ENCODE results near the gene NUP188. TPM values are rescaled to one million over a fixed set of nuclear protein-coding genes. Genes with fewer than 3 reads are reported as not detected.
A peak's percentile ranks its signal among the peaks of the same experiment; 100 is the strongest.
"Not testable (repeated sequence)": the region's sequence is repeated elsewhere in the genome, so short reads cannot be mapped to it uniquely, and the experiment has no call there.

Gene NUP188
- total and polyA plus RNA-seq, 4 donors, result 6.9 to 34.7 (median 19.2) TPM

DNA sequence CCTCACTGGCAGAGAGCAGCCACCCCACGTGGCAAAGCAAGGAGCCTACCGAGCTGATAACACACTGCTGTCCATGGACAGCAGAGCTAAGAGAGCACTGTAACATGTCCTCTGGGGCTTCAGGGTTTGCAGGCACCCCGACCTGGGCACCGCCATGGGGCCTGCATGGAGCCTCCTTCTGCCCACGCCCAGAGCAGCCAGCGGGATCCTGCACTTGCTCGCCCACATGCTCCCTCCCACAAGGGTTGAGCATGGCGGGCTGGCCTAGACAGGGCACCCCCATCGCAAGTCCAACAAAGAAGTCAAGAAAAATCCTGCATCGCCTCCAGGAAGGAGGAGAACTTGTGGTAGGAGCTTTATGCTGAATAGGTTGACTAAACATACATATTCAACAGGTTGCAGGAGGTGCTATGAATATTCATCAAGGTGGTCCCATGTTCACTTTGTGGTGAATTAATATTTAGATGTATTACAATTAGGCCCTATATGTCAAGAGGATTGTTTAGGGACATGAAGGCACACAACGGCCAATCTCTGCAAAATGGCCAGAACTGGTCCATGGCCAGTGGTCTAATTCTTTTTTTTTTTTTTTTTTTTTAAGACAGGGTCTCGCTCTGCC lies 85.2 kb downstream of the NUP188 start (continued):
- TF ChIP-seq, protein P1, sequence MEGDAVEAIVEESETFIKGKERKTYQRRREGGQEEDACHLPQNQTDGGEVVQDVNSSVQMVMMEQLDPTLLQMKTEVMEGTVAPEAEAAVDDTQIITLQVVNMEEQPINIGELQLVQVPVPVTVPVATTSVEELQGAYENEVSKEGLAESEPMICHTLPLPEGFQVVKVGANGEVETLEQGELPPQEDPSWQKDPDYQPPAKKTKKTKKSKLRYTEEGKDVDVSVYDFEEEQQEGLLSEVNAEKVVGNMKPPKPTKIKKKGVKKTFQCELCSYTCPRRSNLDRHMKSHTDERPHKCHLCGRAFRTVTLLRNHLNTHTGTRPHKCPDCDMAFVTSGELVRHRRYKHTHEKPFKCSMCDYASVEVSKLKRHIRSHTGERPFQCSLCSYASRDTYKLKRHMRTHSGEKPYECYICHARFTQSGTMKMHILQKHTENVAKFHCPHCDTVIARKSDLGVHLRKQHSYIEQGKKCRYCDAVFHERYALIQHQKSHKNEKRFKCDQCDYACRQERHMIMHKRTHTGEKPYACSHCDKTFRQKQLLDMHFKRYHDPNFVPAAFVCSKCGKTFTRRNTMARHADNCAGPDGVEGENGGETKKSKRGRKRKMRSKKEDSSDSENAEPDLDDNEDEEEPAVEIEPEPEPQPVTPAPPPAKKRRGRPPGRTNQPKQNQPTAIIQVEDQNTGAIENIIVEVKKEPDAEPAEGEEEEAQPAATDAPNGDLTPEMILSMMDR (IDR thresholded peaks at IDR 0.05; ENCODE audit: low read depth, low read length, missing input control), result no peak
- TF ChIP-seq SP1 (IDR thresholded peaks at IDR 0.05) (no peak), RAD21 (IDR thresholded peaks at IDR 0.05) (no peak), GABPA (IDR thresholded peaks at IDR 0.05 in 1 of 2, conservative IDR thresholded peaks at IDR 0.05 in 1 of 2) (no peak)
- TF ChIP-seq, protein P2, sequence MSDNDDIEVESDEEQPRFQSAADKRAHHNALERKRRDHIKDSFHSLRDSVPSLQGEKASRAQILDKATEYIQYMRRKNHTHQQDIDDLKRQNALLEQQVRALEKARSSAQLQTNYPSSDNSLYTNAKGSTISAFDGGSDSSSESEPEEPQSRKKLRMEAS (IDR thresholded peaks at IDR 0.05), result no peak

DNA sequence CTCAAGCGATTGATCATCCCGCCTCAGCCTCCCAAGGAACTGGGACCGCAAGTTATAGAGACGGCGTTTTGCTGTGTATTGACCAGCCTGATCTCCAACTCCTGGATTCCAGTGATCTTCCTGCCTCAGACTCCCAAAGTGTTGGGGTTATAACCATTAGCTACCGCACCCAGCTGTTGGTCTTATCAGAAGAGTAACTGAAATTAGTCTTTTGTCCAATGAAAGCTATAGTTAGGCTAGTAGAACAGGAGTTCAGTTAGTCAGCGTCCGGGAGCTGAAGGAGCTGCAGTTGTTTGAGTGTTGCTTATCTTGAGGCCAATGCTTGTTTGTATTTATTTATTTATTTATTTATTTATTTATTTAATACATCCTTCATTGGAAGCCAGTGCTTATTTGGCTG lies 85.7 kb downstream of the NUP188 start:
- H3K4me1 ChIP-seq (ENCODE audit: control insufficient read depth in 4 of 4, insufficient read depth in 4 of 4, low read length in 3 of 4), result peaks cover 8 to 23% (median 16%) of the 10 kb centered on the region in 4 donors
- no peak for TF ChIP-seq FOXA1 (IDR thresholded peaks at IDR 0.05)
- TF ChIP-seq TAF1 (conservative IDR thresholded peaks at IDR 0.05), result no peak
- TF ChIP-seq YY1 (IDR thresholded peaks at IDR 0.05), result no peak
- no peak for TF ChIP-seq FOXA2 (IDR thresholded peaks at IDR 0.05)
- TF ChIP-seq, protein P3, sequence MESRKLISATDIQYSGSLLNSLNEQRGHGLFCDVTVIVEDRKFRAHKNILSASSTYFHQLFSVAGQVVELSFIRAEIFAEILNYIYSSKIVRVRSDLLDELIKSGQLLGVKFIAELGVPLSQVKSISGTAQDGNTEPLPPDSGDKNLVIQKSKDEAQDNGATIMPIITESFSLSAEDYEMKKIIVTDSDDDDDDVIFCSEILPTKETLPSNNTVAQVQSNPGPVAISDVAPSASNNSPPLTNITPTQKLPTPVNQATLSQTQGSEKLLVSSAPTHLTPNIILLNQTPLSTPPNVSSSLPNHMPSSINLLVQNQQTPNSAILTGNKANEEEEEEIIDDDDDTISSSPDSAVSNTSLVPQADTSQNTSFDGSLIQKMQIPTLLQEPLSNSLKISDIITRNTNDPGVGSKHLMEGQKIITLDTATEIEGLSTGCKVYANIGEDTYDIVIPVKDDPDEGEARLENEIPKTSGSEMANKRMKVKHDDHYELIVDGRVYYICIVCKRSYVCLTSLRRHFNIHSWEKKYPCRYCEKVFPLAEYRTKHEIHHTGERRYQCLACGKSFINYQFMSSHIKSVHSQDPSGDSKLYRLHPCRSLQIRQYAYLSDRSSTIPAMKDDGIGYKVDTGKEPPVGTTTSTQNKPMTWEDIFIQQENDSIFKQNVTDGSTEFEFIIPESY (IDR thresholded peaks at IDR 0.05), result no peak
- DNase-seq (ENCODE audit: low spot score), result no peak
- H3K27me3 ChIP-seq (ENCODE audit: control insufficient read depth in 4 of 4, insufficient read depth in 4 of 4, low read length in 3 of 4), result no peaks in the 10 kb centered on the region
- H3K36me3 ChIP-seq (ENCODE audit: control insufficient read depth in 4 of 4, insufficient read depth in 3 of 4, low read depth in 1 of 4, low read length in 3 of 4), result no peaks in the 10 kb centered on the region
- H3K27ac ChIP-seq (ENCODE audit: low read depth in 1 of 2, low read length in 2 of 2), result no peak overlapping the region
- WGBS, result 83% methylated on average over 8 of the region's 8 CpGs
- no peaks in the 10 kb centered on the region for H3K9me3 ChIP-seq (ENCODE audit: control insufficient read depth in 4 of 4, low read length in 3 of 4)
- no peak overlapping the region for H3K9ac ChIP-seq (ENCODE audit: low read depth in 1 of 2, low read length in 2 of 2)
- H3K4me3 ChIP-seq (ENCODE audit: low read depth in 1 of 3, low read length in 3 of 3), result no peak overlapping the region

DNA sequence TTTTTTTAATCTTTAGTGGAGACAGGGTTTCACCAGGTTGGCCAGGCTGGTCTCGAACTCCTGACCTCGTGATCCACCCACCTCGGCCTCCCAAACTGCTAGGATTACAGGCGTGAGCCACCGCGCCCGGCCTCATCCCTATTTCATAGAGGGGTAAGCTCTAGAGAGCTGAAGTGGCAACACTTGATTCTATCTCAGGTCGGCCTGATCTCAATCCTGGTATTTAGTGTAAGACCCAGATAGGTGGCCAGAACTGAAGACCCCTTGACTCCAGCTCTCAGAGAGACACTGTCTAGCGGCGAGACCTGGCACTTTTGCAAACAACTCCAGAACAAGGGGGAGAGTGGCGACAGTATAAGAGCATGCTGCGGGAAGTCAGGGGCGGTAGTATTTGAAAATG lies 88.3 kb downstream of the NUP188 start:
- Histone ChIP-seq H3K4me1 (ENCODE audit: control insufficient read depth in 4 of 4, insufficient read depth in 4 of 4, low read length in 3 of 4) (peaks cover 10 to 24% (median 19%) of the 10 kb centered on the region in 4 donors), H3K9ac (ENCODE audit: low read depth in 1 of 2, low read length in 2 of 2) (peak overlapping the region in 1 of 2 donors; percentile 52)

DNA sequence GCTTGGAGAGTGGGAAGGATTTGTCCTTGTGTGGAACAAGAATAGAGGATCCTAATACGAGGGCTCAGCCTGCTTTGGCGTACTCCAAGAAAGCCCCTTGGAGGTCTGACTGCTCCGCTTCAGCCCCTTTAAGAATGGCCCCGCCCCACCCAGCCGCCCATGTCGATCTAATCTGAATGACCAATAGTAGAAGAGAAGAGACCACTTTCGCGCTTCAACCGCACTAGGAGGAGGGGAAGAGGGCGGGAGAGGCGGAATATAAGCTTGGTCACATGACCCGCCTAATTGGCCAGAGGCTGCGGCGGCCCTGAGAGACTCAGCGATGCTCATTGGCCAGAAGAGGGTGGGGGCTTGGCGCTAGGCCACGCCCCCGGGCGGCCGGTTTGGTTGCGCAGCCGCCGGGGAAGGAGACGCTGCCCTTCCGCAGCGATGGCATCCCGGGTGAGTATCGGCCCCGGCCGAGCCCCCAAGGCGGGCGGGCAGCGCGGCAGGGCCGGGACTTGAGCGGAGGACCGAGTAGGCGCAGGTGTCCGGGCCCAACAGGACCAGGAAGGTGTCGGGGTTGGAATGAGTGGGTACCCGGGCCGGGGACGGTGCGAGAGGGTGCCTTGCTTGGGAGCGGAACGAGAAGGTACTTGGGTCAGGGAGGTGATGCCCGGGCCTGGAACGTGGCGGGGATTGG lies 88.9 kb downstream of the NUP188 start, which contains the start of gene MIGA2:
TSS of gene MIGA2 (plus strand) at position 386 of the 682 bp plus-strand sequence. CDS start 3,969 bp downstream, outside the sequence.
- H3K4me3 ChIP-seq (ENCODE audit: low read depth in 1 of 3, low read length in 3 of 3), result peak within 1 kb of the TSS; percentile 86 to 96 (median 87)
- no peaks in the 10 kb centered on the region for H3K9me3 ChIP-seq (ENCODE audit: control insufficient read depth in 4 of 4, low read length in 3 of 4)
- H3K36me3 ChIP-seq (ENCODE audit: control insufficient read depth in 4 of 4, insufficient read depth in 3 of 4, low read depth in 1 of 4, low read length in 3 of 4), result peaks cover 0 to under 1% (median 0%) of the 10 kb centered on the region in 4 donors
- no peaks in the 10 kb centered on the region for H3K27me3 ChIP-seq (ENCODE audit: control insufficient read depth in 4 of 4, insufficient read depth in 4 of 4, low read length in 3 of 4)
- peaks cover 10 to 24% (median 19%) of the 10 kb centered on the region in 4 donors for H3K4me1 ChIP-seq (ENCODE audit: control insufficient read depth in 4 of 4, insufficient read depth in 4 of 4, low read length in 3 of 4)
- H3K27ac ChIP-seq (ENCODE audit: low read depth in 1 of 2, low read length in 2 of 2), result peak within 1 kb of the TSS in 1 of 2 donors; percentile 29
- under 1% methylated on average over 49 of the region's 49 CpGs for WGBS
- peak; percentile 91 for DNase-seq (ENCODE audit: low spot score)
- peak within 1 kb of the TSS; percentile 52 to 61 for H3K9ac ChIP-seq (ENCODE audit: low read depth in 1 of 2, low read length in 2 of 2)
- TF ChIP-seq, protein P1 (IDR thresholded peaks at IDR 0.05; ENCODE audit: low read depth, low read length, missing input control), result no peak
- TF ChIP-seq SP1 (IDR thresholded peaks at IDR 0.05) (peak; percentile 87), HNF4G (IDR thresholded peaks at IDR 0.05) (no peak), FOXA2 (IDR thresholded peaks at IDR 0.05) (peak; percentile 15), FOXA1 (IDR thresholded peaks at IDR 0.05) (no peak), GABPA (IDR thresholded peaks at IDR 0.05 in 1 of 2, conservative IDR thresholded peaks at IDR 0.05 in 1 of 2) (peak in 1 of 2 donors; percentile 78)
- TF ChIP-seq, protein P4, sequence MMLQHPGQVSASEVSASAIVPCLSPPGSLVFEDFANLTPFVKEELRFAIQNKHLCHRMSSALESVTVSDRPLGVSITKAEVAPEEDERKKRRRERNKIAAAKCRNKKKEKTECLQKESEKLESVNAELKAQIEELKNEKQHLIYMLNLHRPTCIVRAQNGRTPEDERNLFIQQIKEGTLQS (IDR thresholded peaks at IDR 0.05), result no peak
- TF ChIP-seq, protein P5, sequence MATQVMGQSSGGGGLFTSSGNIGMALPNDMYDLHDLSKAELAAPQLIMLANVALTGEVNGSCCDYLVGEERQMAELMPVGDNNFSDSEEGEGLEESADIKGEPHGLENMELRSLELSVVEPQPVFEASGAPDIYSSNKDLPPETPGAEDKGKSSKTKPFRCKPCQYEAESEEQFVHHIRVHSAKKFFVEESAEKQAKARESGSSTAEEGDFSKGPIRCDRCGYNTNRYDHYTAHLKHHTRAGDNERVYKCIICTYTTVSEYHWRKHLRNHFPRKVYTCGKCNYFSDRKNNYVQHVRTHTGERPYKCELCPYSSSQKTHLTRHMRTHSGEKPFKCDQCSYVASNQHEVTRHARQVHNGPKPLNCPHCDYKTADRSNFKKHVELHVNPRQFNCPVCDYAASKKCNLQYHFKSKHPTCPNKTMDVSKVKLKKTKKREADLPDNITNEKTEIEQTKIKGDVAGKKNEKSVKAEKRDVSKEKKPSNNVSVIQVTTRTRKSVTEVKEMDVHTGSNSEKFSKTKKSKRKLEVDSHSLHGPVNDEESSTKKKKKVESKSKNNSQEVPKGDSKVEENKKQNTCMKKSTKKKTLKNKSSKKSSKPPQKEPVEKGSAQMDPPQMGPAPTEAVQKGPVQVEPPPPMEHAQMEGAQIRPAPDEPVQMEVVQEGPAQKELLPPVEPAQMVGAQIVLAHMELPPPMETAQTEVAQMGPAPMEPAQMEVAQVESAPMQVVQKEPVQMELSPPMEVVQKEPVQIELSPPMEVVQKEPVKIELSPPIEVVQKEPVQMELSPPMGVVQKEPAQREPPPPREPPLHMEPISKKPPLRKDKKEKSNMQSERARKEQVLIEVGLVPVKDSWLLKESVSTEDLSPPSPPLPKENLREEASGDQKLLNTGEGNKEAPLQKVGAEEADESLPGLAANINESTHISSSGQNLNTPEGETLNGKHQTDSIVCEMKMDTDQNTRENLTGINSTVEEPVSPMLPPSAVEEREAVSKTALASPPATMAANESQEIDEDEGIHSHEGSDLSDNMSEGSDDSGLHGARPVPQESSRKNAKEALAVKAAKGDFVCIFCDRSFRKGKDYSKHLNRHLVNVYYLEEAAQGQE (IDR thresholded peaks at IDR 0.05), result peak; percentile 62

More for the DNA sequence above, 88.3 kb downstream of the NUP188 start:
- H3K4me3 ChIP-seq (ENCODE audit: low read depth in 1 of 3, low read length in 3 of 3), result peak overlapping the region; percentile 44 to 56 (median 53)
- H3K27me3 ChIP-seq (ENCODE audit: control insufficient read depth in 4 of 4, insufficient read depth in 4 of 4, low read length in 3 of 4); DNase-seq (ENCODE audit: low spot score); H3K9me3 ChIP-seq (ENCODE audit: control insufficient read depth in 4 of 4, low read length in 3 of 4); H3K36me3 ChIP-seq (ENCODE audit: control insufficient read depth in 4 of 4, insufficient read depth in 3 of 4, low read depth in 1 of 4, low read length in 3 of 4): not testable (repeated sequence)
- H3K27ac ChIP-seq (ENCODE audit: low read depth in 1 of 2, low read length in 2 of 2), result peak overlapping the region in 1 of 2 donors; percentile 29
- WGBS, result 47% methylated on average over 13 of the region's 13 CpGs

All from liver (tissue), 9 donors.